OCI-LY7 (cell line): ENCODE data around the gene PARG.
"Not testable (repeated sequence)": the region's sequence is repeated elsewhere in the genome, so short reads cannot be mapped to it uniquely, and the experiment has no call there.

ENCODE experiments used
- EZH2phosphoT487 ChIP-seq: fragments of 200-600 bp; sonication (generic); IDR thresholded peaks from 2 replicates; pipeline ENCODE4 v1.6.1; 2018; ENCODE audit warnings: low read depth, borderline replicate concordance, mild to moderate bottlenecking, mixed run types, antibody characterized with exemption, low read length, moderate library complexity, mixed read lengths
- TF ChIP-seq, protein P1 (sequence below): fragments of 200-600 bp; sonication (generic); conservative IDR thresholded peaks from 2 replicates; pipeline ENCODE4 v1.5.1; 2014; ENCODE audit warnings: mild to moderate bottlenecking, antibody characterized with exemption, low read length, moderate library complexity, mixed read lengths

GRCh38 chr10:49859933-49860332 is 81.9 kb downstream of the PARG start:
- TF ChIP-seq, protein P1, sequence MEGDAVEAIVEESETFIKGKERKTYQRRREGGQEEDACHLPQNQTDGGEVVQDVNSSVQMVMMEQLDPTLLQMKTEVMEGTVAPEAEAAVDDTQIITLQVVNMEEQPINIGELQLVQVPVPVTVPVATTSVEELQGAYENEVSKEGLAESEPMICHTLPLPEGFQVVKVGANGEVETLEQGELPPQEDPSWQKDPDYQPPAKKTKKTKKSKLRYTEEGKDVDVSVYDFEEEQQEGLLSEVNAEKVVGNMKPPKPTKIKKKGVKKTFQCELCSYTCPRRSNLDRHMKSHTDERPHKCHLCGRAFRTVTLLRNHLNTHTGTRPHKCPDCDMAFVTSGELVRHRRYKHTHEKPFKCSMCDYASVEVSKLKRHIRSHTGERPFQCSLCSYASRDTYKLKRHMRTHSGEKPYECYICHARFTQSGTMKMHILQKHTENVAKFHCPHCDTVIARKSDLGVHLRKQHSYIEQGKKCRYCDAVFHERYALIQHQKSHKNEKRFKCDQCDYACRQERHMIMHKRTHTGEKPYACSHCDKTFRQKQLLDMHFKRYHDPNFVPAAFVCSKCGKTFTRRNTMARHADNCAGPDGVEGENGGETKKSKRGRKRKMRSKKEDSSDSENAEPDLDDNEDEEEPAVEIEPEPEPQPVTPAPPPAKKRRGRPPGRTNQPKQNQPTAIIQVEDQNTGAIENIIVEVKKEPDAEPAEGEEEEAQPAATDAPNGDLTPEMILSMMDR: not testable (repeated sequence)
- not testable (repeated sequence) for TF ChIP-seq EZH2phosphoT487
